Breast epithelium (tissue), 4 donors: ENCODE data around the gene IRF2. TPM values are rescaled to one million over a fixed set of nuclear protein-coding genes. Genes with fewer than 3 reads are reported as not detected.

Experiments used
- DNase-seq, 2 donors: peaks; one replicate each; pipeline ENCODE4 v3.0.0-alpha.2; 2019; ENCODE audit warnings: low spot score in 2 of 2
- H3K27ac ChIP-seq, 2 donors: fragments of 200-600 bp; sonication (generic) in 1 of 2; one replicate each; pipeline ENCODE4 v1.5.1; 2016 to 2019; ENCODE audit warnings: mild to moderate bottlenecking in 1 of 2
- H3K27me3 ChIP-seq, 2 donors: fragments of 200-600 bp; sonication (generic) in 1 of 2; one replicate each; pipeline versions ENCODE4 v1.5.1 to v1.6.0; 2017 to 2019; ENCODE audit warnings: control low read depth in 1 of 2, mild to moderate bottlenecking in 1 of 2
- H3K36me3 ChIP-seq: fragments of 200-600 bp; one replicate; pipeline ENCODE4 v1.5.1; 2019
- H3K4me1 ChIP-seq, 2 donors: fragments of 200-600 bp; sonication (generic); one replicate each; pipeline ENCODE4 v1.5.1; 2016 to 2019; ENCODE audit warnings: control low read depth in 1 of 2
- H3K4me3 ChIP-seq, 3 donors: fragments of 200-600 bp; sonication (generic); 1 replicate in 2 of 3; 2 replicates in 1 of 3; pipeline ENCODE4 v1.5.1; 2016 to 2019; ENCODE audit warnings: mild to moderate bottlenecking in 3 of 3, moderate library complexity in 2 of 3
- H3K9me3 ChIP-seq, 2 donors: fragments of 200-600 bp; sonication (generic) in 1 of 2; one replicate each; pipeline ENCODE4 v1.5.1; 2016 to 2019; ENCODE audit warnings: control low read depth in 1 of 2
- CTCF ChIP-seq, 3 donors: fragments of 450-650 bp; IDR thresholded peaks; one replicate each; pipeline ENCODE4 v1.5.1; 2016 to 2017; ENCODE audit warnings: antibody characterized with exemption in 3 of 3, mild to moderate bottlenecking in 3 of 3, moderate library complexity in 3 of 3
- POLR2A ChIP-seq: fragments of 450-650 bp; IDR thresholded peaks from one replicate; pipeline ENCODE4 v1.6.1; 2016; ENCODE audit warnings: antibody characterized with exemption, mild to moderate bottlenecking, moderate library complexity
- POLR2AphosphoS5 ChIP-seq, 3 donors: sonication (generic); formaldehyde crosslinking; IDR thresholded peaks; one replicate each; pipeline ENCODE4 v1.6.1; 2017; ENCODE audit warnings: antibody characterized with exemption in 3 of 3
- intact Hi-C: fragments of 100-400 bp; cut with DNase I; formaldehyde crosslinking; loops from one replicate; pipeline ENCODE4 v1.15.1; 2023; ENCODE audit warnings: low total_unique reads
- total RNA-seq, 3 donors: library from RNA; depleted of rRNA; stranded (reverse); fragments of >200 nt; gene quantifications; one replicate each; pipeline ENCODE4 v1.1.0, GENCODE V29; 2016

The IRF2 gene
- total RNA-seq, 3 donors from 2014 or later, result 27.4 to 57.8 (median 36.4) TPM

- Histone ChIP-seq H3K9me3 (no peaks in the 10 kb centered on the region), H3K4me1 (peaks cover 0 to 2% of the 10 kb centered on the region in 2 donors), H3K27ac (peak overlapping the region in 1 of 2 donors; percentile 58)
Measured at GRCh38 chr4:184427687-184428086, 46.7 kb downstream of the IRF2 start.

DNA sequence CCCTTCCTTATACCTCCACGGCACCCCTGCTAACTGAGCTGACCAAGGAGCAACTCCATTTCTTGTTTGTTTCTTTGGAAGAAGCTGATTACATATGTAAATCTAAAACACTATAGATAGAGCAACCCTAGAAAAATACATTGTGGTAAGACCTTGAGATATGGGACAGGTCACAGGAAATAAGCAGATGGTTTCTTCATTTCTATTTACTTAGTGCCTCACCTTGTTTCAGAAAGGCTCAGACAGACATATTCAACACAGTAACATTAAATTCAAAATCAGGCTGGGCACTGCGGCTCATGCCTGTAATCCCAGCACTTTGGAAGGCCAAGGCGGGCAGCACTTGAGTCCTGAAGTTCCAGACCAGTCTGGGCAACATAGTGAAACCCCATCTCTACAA, 47.3 kb downstream of the IRF2 start:
- Histone ChIP-seq H3K27ac (no peak overlapping the region), H3K4me1 (peaks cover 0 to 2% of the 10 kb centered on the region in 2 donors)
- intact Hi-C loops, result no loop called here

More at GRCh38 chr4:184427687-184428086, 46.7 kb downstream of the IRF2 start:
- TF ChIP-seq POLR2A (no peak), CTCF (IDR thresholded peaks at IDR 0.05) (no peak), POLR2AphosphoS5 (IDR thresholded peaks at IDR 0.05) (no peak)
- H3K4me3 ChIP-seq, result no peak overlapping the region
- no peaks in the 10 kb centered on the region for H3K36me3 ChIP-seq
- DNase-seq, result no peak
- intact Hi-C loops, result loop anchor here (2.0 kb wide), 1 partner anchor 21 kb away; no protein-coding TSS in a partner anchor
- no peaks in the 10 kb centered on the region for H3K27me3 ChIP-seq

DNA sequence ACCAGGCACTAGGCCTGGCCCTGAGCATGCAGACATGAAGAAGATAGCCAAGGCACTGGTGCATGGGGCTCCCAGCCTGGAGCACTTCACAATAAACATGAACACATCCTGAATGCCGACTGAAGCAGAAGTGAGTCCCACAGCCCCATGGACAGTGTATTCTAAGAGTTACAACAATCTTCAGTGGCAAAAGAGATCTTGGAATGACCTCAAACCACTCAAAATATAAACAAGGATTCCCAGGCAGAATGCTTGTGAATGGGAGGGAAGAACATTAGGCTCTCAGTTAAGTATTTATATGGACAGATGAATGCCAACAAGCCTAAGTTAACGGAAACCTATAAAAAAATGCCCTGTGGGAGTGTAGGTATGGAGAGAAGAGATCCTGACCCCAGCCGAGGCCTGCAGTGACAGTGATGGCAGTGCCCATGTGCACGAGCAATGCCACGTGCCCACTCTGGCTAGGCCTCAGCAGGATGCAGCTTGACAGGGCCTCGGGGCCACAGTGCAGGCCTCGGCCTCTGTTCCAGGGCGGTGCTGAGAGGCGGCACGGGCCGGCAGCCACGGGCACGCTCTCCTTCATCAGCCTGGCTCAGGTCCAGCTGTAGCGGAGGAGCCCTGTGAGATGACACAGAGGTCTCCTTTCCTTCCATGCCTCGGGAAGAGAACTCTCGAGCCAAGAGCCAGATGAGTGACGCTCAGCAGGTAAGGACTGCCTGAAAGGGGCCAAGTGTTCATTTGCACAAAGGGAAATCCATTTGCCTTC, 49.2 kb downstream of the IRF2 start:
- Histone ChIP-seq H3K4me1 (peaks cover 0 to 2% of the 10 kb centered on the region in 2 donors), H3K36me3 (no peaks in the 10 kb centered on the region)
- DNase-seq, result peak; percentile 25 to 61

More for the DNA sequence above, 47.3 kb downstream of the IRF2 start:
- Histone ChIP-seq H3K36me3 (no peaks in the 10 kb centered on the region), H3K9me3 (no peaks in the 10 kb centered on the region), H3K27me3 (no peaks in the 10 kb centered on the region), H3K4me3 (no peak overlapping the region)
- no peak for DNase-seq
- TF ChIP-seq POLR2AphosphoS5 (IDR thresholded peaks at IDR 0.05), result no peak
- TF ChIP-seq CTCF (IDR thresholded peaks at IDR 0.05), result no peak
- no peak for TF ChIP-seq POLR2A

DNA sequence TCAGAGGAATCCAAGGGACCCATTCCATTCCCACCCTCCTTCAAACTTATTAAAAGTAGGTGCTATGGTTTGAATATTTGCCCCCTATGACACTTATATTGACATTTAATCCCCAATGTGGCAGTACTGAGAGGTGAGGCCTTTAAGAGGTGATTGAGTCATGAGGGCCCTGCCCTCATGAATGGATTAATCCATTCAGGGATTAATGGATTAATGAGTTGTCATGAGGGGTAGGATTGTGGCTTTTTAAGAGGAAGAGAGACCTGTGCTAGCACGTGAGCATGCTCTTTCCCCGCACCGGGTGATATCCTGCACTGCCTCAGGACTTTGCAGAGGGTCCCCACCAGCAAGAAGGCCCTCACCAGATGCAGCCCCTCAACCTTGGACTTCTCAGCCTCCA, 50.1 kb downstream of the IRF2 start:
- no peak for TF ChIP-seq CTCF (IDR thresholded peaks at IDR 0.05)
- no peak for TF ChIP-seq POLR2A
- no peak for TF ChIP-seq POLR2AphosphoS5 (IDR thresholded peaks at IDR 0.05)
- Histone ChIP-seq H3K4me3 (no peak overlapping the region), H3K4me1 (peaks cover 0 to 2% of the 10 kb centered on the region in 2 donors), H3K27me3 (no peaks in the 10 kb centered on the region), H3K9me3 (no peaks in the 10 kb centered on the region), H3K27ac (no peak overlapping the region), H3K36me3 (no peaks in the 10 kb centered on the region)
- no peak for DNase-seq
- intact Hi-C loops, result no loop called here

More for the DNA sequence above, 49.2 kb downstream of the IRF2 start:
- intact Hi-C loops, result no loop called here
- Histone ChIP-seq H3K4me3 (no peak overlapping the region), H3K27me3 (no peaks in the 10 kb centered on the region), H3K9me3 (no peaks in the 10 kb centered on the region), H3K27ac (peak overlapping the region; percentile 33 to 70)
- TF ChIP-seq CTCF (IDR thresholded peaks at IDR 0.05) (no peak), POLR2A (no peak), POLR2AphosphoS5 (IDR thresholded peaks at IDR 0.05) (peak in 2 of 3 donors; percentile 13 to 30)

DNA sequence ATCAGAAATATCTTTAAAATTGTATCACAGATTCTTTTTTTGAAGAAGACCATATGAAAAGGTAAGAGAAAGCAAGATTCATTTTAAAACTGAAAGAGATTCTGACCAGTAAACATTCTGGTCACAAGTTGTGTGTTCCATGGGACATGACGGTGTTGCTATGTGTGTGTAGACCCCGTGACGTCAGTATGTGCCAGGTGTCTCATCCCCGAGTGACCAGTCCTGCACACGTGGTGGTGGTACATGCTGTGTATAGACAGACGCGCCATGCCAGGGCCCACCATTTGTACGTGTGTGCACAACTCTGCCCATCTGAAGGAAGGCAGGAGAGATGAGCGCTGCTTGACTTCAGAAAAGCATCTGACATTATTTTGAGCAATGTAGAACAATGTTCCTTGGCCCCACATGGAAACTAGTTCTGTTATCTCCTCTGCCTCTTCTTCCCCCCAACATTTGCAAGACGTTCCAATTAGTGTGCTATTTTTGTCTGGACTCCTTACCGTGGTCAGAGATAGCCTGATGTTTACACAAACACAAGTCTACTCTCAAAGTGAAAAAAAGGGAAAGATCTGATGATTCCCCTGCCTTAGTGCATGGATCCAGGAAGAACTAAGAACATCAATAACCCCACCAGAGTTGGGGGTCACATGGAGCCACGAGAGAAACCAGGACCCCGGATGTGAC, 51.2 kb downstream of the IRF2 start:
- no peak overlapping the region for H3K27ac ChIP-seq

More for the DNA sequence above, 51.2 kb downstream of the IRF2 start:
- peaks cover 0 to 2% of the 10 kb centered on the region in 2 donors for H3K4me1 ChIP-seq
- TF ChIP-seq POLR2A (no peak), CTCF (IDR thresholded peaks at IDR 0.05) (no peak), POLR2AphosphoS5 (IDR thresholded peaks at IDR 0.05) (no peak)
- intact Hi-C loops, result no loop called here
- DNase-seq, result no peak
- no peak overlapping the region for H3K4me3 ChIP-seq
- H3K9me3 ChIP-seq, result no peaks in the 10 kb centered on the region
- H3K36me3 ChIP-seq, result no peaks in the 10 kb centered on the region
- H3K27me3 ChIP-seq, result no peaks in the 10 kb centered on the region
